Smooth muscle cell (in vitro differentiated cells): ENCODE results near the gene DOCK9. TPM values are rescaled to one million over a fixed set of nuclear protein-coding genes. Genes with fewer than 3 reads are reported as not detected.

Experiments
- DNase-seq: peaks from one replicate; lab custom pipeline; 2025; ENCODE audit not compliant: unreplicated experiment; lab: John Stamatoyannopoulos, UW
- H2AFZ ChIP-seq: fragments of 200-600 bp; sonication (generic); 2 replicates; pipeline ENCODE4 v1.6.0; 2016; ENCODE audit warnings: antibody characterized with exemption, low read depth, mild to moderate bottlenecking
- H3F3A ChIP-seq: fragments of 200-600 bp; sonication (generic); 2 replicates; pipeline ENCODE4 v1.6.0; 2017; ENCODE audit warnings: antibody characterized with exemption, low read depth
- H3K27ac ChIP-seq: fragments of 200-600 bp; sonication (generic); 2 replicates; pipeline ENCODE4 v1.5.1; 2016; ENCODE audit warnings: low read depth, mild to moderate bottlenecking
- H3K27me3 ChIP-seq: fragments of 200-600 bp; sonication (generic); 2 replicates; pipeline ENCODE4 v1.6.1; 2016; ENCODE audit warnings: low read depth, mild to moderate bottlenecking
- H3K36me3 ChIP-seq: fragments of 200-600 bp; sonication (generic); 2 replicates; pipeline ENCODE4 v1.5.1; 2016; ENCODE audit warnings: low read depth
- H3K4me1 ChIP-seq: fragments of 200-600 bp; sonication (generic); 2 replicates; pipeline ENCODE4 v1.5.1; 2016; ENCODE audit warnings: low read depth
- H3K4me2 ChIP-seq: fragments of 200-600 bp; sonication (generic); 2 replicates; pipeline ENCODE4 v1.6.0; 2016; ENCODE audit warnings: mild to moderate bottlenecking
- H3K4me3 ChIP-seq: fragments of 200-600 bp; sonication (generic); 2 replicates; pipeline ENCODE4 v1.5.1; 2016; ENCODE audit warnings: mild to moderate bottlenecking
- H3K79me2 ChIP-seq: fragments of 200-600 bp; sonication (generic); 2 replicates; pipeline ENCODE4 v1.6.0; 2016; ENCODE audit warnings: low read depth, mild to moderate bottlenecking
- H3K9ac ChIP-seq: fragments of 200-600 bp; sonication (generic); 2 replicates; pipeline ENCODE4 v1.6.0; 2016; ENCODE audit warnings: low read depth
- H3K9me3 ChIP-seq: fragments of 200-600 bp; sonication (generic); replicated peaks from 2 replicates; pipeline ENCODE4 v1.5.1; 2016; ENCODE audit warnings: low read depth
- H4K20me1 ChIP-seq: fragments of 200-600 bp; sonication (generic); 2 replicates; pipeline ENCODE4 v1.6.0; 2016; ENCODE audit warnings: low read depth
- WGBS: methylation state at CpG from one replicate; pipeline ENCODE4 v1.1.7; 2016; ENCODE audit warnings: low lambda C conversion rate; 5-methylcytosine and 5-hydroxymethylcytosine counted together
- polyA plus RNA-seq: library from polyadenylated mRNA; unstranded; fragments of >200 nt; fragmentation: Nextera tagmentation; extraction: Ambion mirVana; gene quantifications from 2 replicates; pipeline ENCODE4 v1.2.1, GENCODE V29; 2016
- total RNA-seq: library from RNA; depleted of rRNA; stranded (reverse); fragments of >200 nt; gene quantifications from 2 replicates; pipeline ENCODE4 v1.2.3, GENCODE V29; 2014
- TF ChIP-seq, protein P1 (sequence below): fragments of 200-600 bp; sonication (generic); IDR thresholded peaks from 2 replicates; pipeline ENCODE4 v1.5.1; 2017; ENCODE audit warnings: borderline replicate concordance, mild to moderate bottlenecking, antibody characterized with exemption; ENCODE audit not compliant: insufficient read depth, poor library complexity, severe bottlenecking

Gene DOCK9
- total and polyA plus RNA-seq, 2 experiments from 2014 or later, result 5.7 to 25.1 TPM

DNA sequence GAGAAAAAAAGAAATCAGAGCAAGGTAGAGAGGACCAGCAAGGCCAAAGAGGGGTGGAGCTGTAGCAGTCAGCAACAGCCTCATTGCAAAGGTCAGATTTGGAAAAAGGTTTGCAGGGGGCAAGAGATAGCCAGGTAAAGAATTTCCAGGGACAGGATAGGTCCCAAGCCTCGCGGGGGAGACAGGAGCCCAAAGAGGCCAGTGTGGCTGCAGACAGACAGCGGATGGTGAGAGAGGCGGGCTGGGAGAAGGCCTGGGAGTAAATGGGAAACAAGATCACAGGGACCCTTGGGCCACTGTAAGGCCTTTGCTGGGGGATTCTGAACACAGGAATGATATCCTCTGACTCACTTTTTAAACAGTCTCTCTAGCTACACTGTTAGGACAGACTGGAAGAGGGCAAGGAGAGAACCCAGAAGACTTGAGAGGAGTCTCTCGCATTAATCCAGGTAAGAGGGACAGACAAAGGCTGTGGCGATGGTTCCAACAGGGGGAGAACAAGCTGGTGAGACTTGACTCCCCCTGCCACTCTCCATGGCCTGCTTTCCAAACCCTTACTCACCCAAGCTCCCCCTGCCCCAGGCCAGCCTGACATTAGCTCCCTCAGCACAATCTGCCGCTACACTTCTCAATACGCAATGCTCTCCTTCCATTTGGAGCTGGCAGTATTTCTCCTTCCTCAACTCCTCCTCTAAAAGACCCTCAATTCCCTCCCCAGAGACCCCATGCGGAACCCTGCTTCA is 31.8 kb downstream of the DOCK9 start:
- no peaks in the 10 kb centered on the region for H4K20me1 ChIP-seq
- no peaks in the 10 kb centered on the region for H3K79me2 ChIP-seq
- no peak overlapping the region for H3K4me2 ChIP-seq
- TF ChIP-seq, protein P1, sequence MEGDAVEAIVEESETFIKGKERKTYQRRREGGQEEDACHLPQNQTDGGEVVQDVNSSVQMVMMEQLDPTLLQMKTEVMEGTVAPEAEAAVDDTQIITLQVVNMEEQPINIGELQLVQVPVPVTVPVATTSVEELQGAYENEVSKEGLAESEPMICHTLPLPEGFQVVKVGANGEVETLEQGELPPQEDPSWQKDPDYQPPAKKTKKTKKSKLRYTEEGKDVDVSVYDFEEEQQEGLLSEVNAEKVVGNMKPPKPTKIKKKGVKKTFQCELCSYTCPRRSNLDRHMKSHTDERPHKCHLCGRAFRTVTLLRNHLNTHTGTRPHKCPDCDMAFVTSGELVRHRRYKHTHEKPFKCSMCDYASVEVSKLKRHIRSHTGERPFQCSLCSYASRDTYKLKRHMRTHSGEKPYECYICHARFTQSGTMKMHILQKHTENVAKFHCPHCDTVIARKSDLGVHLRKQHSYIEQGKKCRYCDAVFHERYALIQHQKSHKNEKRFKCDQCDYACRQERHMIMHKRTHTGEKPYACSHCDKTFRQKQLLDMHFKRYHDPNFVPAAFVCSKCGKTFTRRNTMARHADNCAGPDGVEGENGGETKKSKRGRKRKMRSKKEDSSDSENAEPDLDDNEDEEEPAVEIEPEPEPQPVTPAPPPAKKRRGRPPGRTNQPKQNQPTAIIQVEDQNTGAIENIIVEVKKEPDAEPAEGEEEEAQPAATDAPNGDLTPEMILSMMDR, result no peak
- H3K4me1 ChIP-seq, result no peaks in the 10 kb centered on the region
- no peaks in the 10 kb centered on the region for H3K27me3 ChIP-seq
- no peak overlapping the region for H2AFZ ChIP-seq
- H3K9me3 ChIP-seq, result no peaks in the 10 kb centered on the region
- H3K9ac ChIP-seq, result no peak overlapping the region
- no peak overlapping the region for H3K27ac ChIP-seq
- 91% methylated on average over 9 of the region's 9 CpGs for WGBS
- no peaks in the 10 kb centered on the region for H3K36me3 ChIP-seq
- no peaks in the 10 kb centered on the region for H3F3A ChIP-seq
- no peak overlapping the region for H3K4me3 ChIP-seq
- DNase-seq, result no peak

DNA sequence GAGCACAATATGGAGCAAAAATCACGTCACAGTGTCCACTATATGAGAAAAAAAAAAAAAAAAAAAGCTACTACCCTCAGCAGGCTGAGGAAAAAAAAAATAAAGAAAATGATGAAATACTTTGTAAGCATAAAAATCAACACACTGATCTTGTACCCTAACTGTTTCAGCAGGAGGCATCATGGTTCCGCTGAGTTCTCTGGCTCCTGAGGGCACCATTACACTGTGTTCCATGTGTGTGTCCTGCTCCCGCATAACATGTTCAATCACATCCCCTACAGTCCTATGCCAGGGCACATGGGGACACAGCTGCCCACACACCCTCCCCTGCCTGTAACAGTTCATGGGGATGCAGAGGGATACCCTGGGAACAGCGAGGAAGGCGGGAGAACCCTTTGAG is 33.5 kb downstream of the DOCK9 start:
- Histone ChIP-seq H3K79me2 (no peaks in the 10 kb centered on the region), H4K20me1 (no peaks in the 10 kb centered on the region), H3K4me3 (no peak overlapping the region), H3K4me2 (no peak overlapping the region), H3K4me1 (no peaks in the 10 kb centered on the region), H3K27ac (no peak overlapping the region), H3F3A (no peaks in the 10 kb centered on the region), H2AFZ (no peak overlapping the region), H3K27me3 (no peaks in the 10 kb centered on the region), H3K9ac (no peak overlapping the region), H3K36me3 (no peaks in the 10 kb centered on the region), H3K9me3 (no peaks in the 10 kb centered on the region)
- 99% methylated on average over 5 of the region's 5 CpGs for WGBS
- TF ChIP-seq, protein P1, result no peak
- no peak for DNase-seq

DNA sequence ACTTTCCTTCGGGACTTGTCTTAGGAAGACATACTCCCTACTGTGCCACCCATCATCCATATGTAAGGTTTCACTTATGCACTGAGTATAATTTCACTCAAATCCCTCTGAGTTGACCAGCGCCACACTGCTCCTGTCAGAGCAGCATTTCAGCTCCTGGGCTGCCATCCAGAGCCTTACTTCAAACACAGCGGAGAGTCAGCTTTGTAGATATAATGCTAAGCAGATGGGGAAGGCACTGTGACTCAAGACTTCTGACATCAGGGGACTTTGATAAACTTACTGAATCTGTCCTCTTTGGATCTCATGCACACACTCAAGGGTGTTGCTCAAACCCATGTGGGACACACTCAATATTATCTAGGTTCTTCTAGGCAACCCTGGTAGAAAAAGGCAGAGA is 34.9 kb downstream of the DOCK9 start:
- 58% methylated on average over 3 of the region's 3 CpGs for WGBS
- Histone ChIP-seq H3F3A (no peaks in the 10 kb centered on the region), H3K4me2 (no peak overlapping the region), H3K9me3 (no peaks in the 10 kb centered on the region), H3K27me3 (no peaks in the 10 kb centered on the region), H3K36me3 (no peaks in the 10 kb centered on the region), H3K4me1 (peaks cover 12% of the 10 kb centered on the region), H3K27ac (no peak overlapping the region), H3K9ac (no peak overlapping the region), H3K4me3 (no peak overlapping the region), H2AFZ (no peak overlapping the region), H3K79me2 (no peaks in the 10 kb centered on the region), H4K20me1 (no peaks in the 10 kb centered on the region)
- no peak for DNase-seq
- TF ChIP-seq, protein P1, result no peak

DNA sequence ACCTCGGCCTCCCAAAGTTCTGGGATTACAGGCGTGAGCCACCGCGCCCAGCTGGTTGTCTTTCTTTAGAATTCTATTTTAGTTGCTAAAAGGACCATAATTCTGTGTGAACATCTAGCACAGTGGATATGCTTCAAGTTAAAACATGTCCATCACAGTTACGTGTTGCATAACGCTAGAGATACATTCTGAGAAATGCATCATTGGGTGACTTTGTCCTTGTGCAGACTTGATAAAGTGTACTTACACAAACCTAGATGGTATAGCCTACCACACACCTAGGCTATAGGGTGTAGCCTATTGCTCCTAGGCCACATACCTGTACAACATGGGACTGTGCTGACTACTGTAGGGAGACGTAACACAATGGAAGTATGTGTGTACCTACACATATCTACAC is 35.4 kb downstream of the DOCK9 start:
- Histone ChIP-seq H3K9ac (no peak overlapping the region), H3F3A (no peaks in the 10 kb centered on the region), H3K4me3 (no peak overlapping the region), H2AFZ (no peak overlapping the region), H3K27ac (no peak overlapping the region), H3K4me2 (no peak overlapping the region), H3K36me3 (no peaks in the 10 kb centered on the region), H3K27me3 (no peaks in the 10 kb centered on the region), H3K79me2 (no peaks in the 10 kb centered on the region), H3K9me3 (no peaks in the 10 kb centered on the region), H4K20me1 (no peaks in the 10 kb centered on the region), H3K4me1 (peaks cover 17% of the 10 kb centered on the region)
- 94% methylated on average over 7 of the region's 7 CpGs for WGBS
- TF ChIP-seq, protein P1, result no peak
- DNase-seq, result no peak
